HepG2 (cell line): ENCODE results near the gene EPHA10. TPM values are rescaled to one million over a fixed set of nuclear protein-coding genes. Genes with fewer than 3 reads are reported as not detected.

Source experiments
- ATAC-seq: fragments of 200-7000 bp; cut with Tn5 transposase; 3 replicates; pipeline ENCODE4 v1.9.1; 2020; ENCODE audit warnings: mild to moderate bottlenecking, moderate library complexity
- BruUV-seq: library from RNA; stranded (reverse); fragments of 400-500 nt; replicated peaks from 2 replicates; lab custom pipeline; 2021; lab: Mats Ljungman, UMichigan
- CTCF ChIA-PET: fragments of 300-600 bp; formaldehyde crosslinking; extraction: SDS; loops from one replicate; lab custom pipeline; 2021; ENCODE audit warnings: low total read pairs, inconsistent platforms, low intra/inter-chr PET ratio; lab: Yijun Ruan, JAX
- POLR2A ChIA-PET: fragments of 350-600 bp; sonication (Branson Sonifier 250); formaldehyde crosslinking; loops from one replicate; lab custom pipeline; 2020; ENCODE audit warnings: antibody characterized with exemption, inconsistent platforms; lab: Yijun Ruan, JAX
- DNase-seq: peaks from one replicate; pipeline ENCODE4 v3.0.0-alpha.2; 2015; ENCODE audit warnings: low spot score
- FAIRE-seq: peaks from 3 replicates; lab custom pipeline; 2011; peaks lifted over from hg19 to GRCh38; lab: Jason Lieb, UNC
- H2AFZ ChIP-seq: one replicate; pipeline ENCODE4 v1.6.1; 2011; ENCODE audit warnings: low read length, inconsistent platforms
- H3K27ac ChIP-seq: fragments of 300-600 bp; 3 replicates; pipeline ENCODE4 v1.8.0; 2011; ENCODE audit warnings: mixed run types, mild to moderate bottlenecking, mixed read lengths, low read length, inconsistent platforms; ENCODE audit not compliant: insufficient read depth; ENCODE audit errors: extremely low read length
- H3K27me3 ChIP-seq, 2 experiments: fragments of 200-600 bp in 1 of 2; 2 replicates in 1 of 2; 3 replicates in 1 of 2; pipeline versions ENCODE4 v1.6.0 to v1.8.0; 2011; ENCODE audit warnings: low read length in 2 of 2, mild to moderate bottlenecking in 2 of 2, moderate library complexity in 2 of 2, inconsistent platforms in 1 of 2; ENCODE audit not compliant: insufficient read depth in 2 of 2, control insufficient read depth in 1 of 2
- H3K36me3 ChIP-seq, 2 experiments: fragments of 200-600 bp in 1 of 2; replicated peaks in 1 of 2; 2 replicates in 1 of 2; 3 replicates in 1 of 2; pipeline versions ENCODE4 v1.5.1 to v1.8.0; 2011; ENCODE audit warnings: low read length in 2 of 2, inconsistent platforms in 1 of 2; ENCODE audit not compliant: insufficient read depth in 2 of 2, control insufficient read depth in 1 of 2
- H3K4me1 ChIP-seq: 2 replicates; pipeline ENCODE4 v1.5.1; 2012; ENCODE audit warnings: low read length, inconsistent platforms; ENCODE audit not compliant: insufficient read depth
- H3K4me2 ChIP-seq: 2 replicates; pipeline ENCODE4 v1.6.0; 2011; ENCODE audit warnings: low read depth, low read length, inconsistent platforms
- H3K4me3 ChIP-seq, 3 experiments: fragments of 200-600 bp in 1 of 3; sonication (generic), shearing (Covaris generic) in 1 of 3; replicated peaks in 1 of 3; 2 replicates each; pipeline ENCODE4 v1.5.1; 2011 to 2016; ENCODE audit warnings: low read length in 3 of 3, inconsistent platforms in 2 of 3, low read depth in 2 of 3, mild to moderate bottlenecking in 2 of 3, control low read depth in 1 of 3, mixed read lengths in 1 of 3; ENCODE audit not compliant: insufficient read depth in 1 of 3
- H3K79me2 ChIP-seq: one replicate; pipeline ENCODE4 v1.6.1; 2011; ENCODE audit warnings: low read length, inconsistent platforms; ENCODE audit not compliant: insufficient read depth
- H3K9ac ChIP-seq: 2 replicates; pipeline ENCODE4 v1.6.0; 2011; ENCODE audit warnings: mild to moderate bottlenecking, low read depth, low read length, inconsistent platforms; ENCODE audit not compliant: insufficient read depth
- H3K9me3 ChIP-seq: 2 replicates; pipeline ENCODE4 v1.5.1; 2012; ENCODE audit warnings: mild to moderate bottlenecking, low read length
- H4K20me1 ChIP-seq: 2 replicates; pipeline ENCODE4 v1.6.0; 2011; ENCODE audit warnings: inconsistent platforms, mild to moderate bottlenecking, low read length, moderate library complexity; ENCODE audit not compliant: insufficient read depth
- ADNP ChIP-seq: sonication (generic); formaldehyde crosslinking; IDR thresholded peaks from 2 replicates; pipeline ENCODE4 v1.4.0; 2020; ENCODE audit warnings: missing genetic modification reagents
- ATF2 ChIP-seq: sonication (generic); formaldehyde crosslinking; IDR thresholded peaks from 2 replicates; pipeline ENCODE4 v1.4.0; 2020; ENCODE audit warnings: missing genetic modification reagents
- DMAP1 ChIP-seq: IDR thresholded peaks from 2 replicates; pipeline ENCODE4 v1.6.1; 2016
- EZH2 ChIP-seq: conservative IDR thresholded peaks from 2 replicates; pipeline ENCODE4 v1.6.1; 2012; ENCODE audit warnings: mild to moderate bottlenecking, low read depth, low read length, moderate library complexity
- MIER2 ChIP-seq: IDR thresholded peaks from 2 replicates; pipeline ENCODE4 v1.6.1; 2016; ENCODE audit warnings: missing biosample characterization, missing genetic modification reagents
- MYNN ChIP-seq: sonication (generic); formaldehyde crosslinking; IDR thresholded peaks from 2 replicates; pipeline ENCODE4 v1.4.0; 2020; ENCODE audit warnings: mild to moderate bottlenecking, low read depth, missing genetic modification reagents
- NFIC ChIP-seq: IDR thresholded peaks from 2 replicates; pipeline ENCODE4 v1.6.1; 2012; ENCODE audit warnings: mild to moderate bottlenecking, low read length, inconsistent platforms
- POLR2AphosphoS2 ChIP-seq: IDR thresholded peaks from 2 replicates; pipeline ENCODE4 v1.6.1; 2011; ENCODE audit warnings: low read depth, low read length, improper control_type of control experiment
- SP140L ChIP-seq: sonication (generic); formaldehyde crosslinking; IDR thresholded peaks from 2 replicates; pipeline ENCODE4 v1.4.0; 2020; ENCODE audit warnings: missing genetic modification reagents, borderline replicate concordance
- ZMYM4 ChIP-seq: sonication (generic); formaldehyde crosslinking; IDR thresholded peaks from 2 replicates; pipeline ENCODE4 v1.8.1; 2023; ENCODE audit warnings: mild to moderate bottlenecking, missing genetic modification reagents
- ZNF12 ChIP-seq: sonication (generic); formaldehyde crosslinking; IDR thresholded peaks from 2 replicates; pipeline ENCODE4 v1.5.0; 2020; ENCODE audit warnings: missing genetic modification reagents
- ZNF234 ChIP-seq: sonication (generic); formaldehyde crosslinking; conservative IDR thresholded peaks from 2 replicates; pipeline ENCODE4 v1.5.1; 2020; ENCODE audit warnings: mild to moderate bottlenecking, missing genetic modification reagents
- WGBS: methylation state at CpG from one replicate; pipeline ENCODE4 v1.1.6; 2017; ENCODE audit warnings: low lambda C conversion rate; 5-methylcytosine and 5-hydroxymethylcytosine counted together
- in situ Hi-C: cut with HindIII; loops from 2 replicates; pipeline ENCODE4 v1.10.0; 2017; ENCODE audit warnings: low pct_unique_long_range_greater_than_20kb; ENCODE audit not compliant: extremely low pct_ligation_motif_present
- intact Hi-C: fragments of 100-400 bp; cut with micrococcal nuclease; formaldehyde crosslinking; loops from one replicate; pipeline ENCODE4 v1.10.0; 2022; ENCODE audit not compliant: unreplicated experiment
- polyA plus RNA-seq, 8 experiments: library from polyadenylated mRNA; depleted of rRNA in 3 of 8; stranded (reverse) in 7 of 8; unstranded in 1 of 8; fragments of >200 nt; fragmentation: Illumina TruSeq in 4 of 8; extraction: Trizol in 4 of 8; gene quantifications; 2 replicates each; pipeline versions ENCODE4 v1.2.1 to v1.2.3, GENCODE V29; 2011 to 2016; ENCODE audit warnings: low read depth in 4 of 8, missing spikeins in 1 of 8, mixed read lengths in 1 of 8; ENCODE audit not compliant: insufficient read depth in 1 of 8
- total RNA-seq, 5 experiments: library from RNA; depleted of rRNA; stranded (reverse); fragments of >200 nt; fragmentation: Illumina TruSeq; extraction: Trizol; gene quantifications; 2 replicates each; pipeline ENCODE4 v1.2.3, GENCODE V29; 2016; ENCODE audit warnings: low read depth in 1 of 5

Gene EPHA10
- total and polyA plus RNA-seq, 2 of the 13 experiments (the other 11 are each of a cell fraction or from before 2014, with no cell fraction given) = 0.11 to 0.58 TPM

GRCh38 chr1:37725851-37726613 lies 38.9 kb downstream of the EPHA10 start:
- Histone ChIP-seq H3K27ac (no peak overlapping the region), H3K4me3 (no peak overlapping the region), H4K20me1 (no peaks in the 10 kb centered on the region), H3K9ac (no peak overlapping the region), H3K4me1 (peaks cover 39% of the 10 kb centered on the region), H3K79me2 (no peaks in the 10 kb centered on the region), H3K27me3 (peaks cover 0 to 5% of the 10 kb centered on the region in 2 experiments; a peak in 2 of 5 replicates), H3K4me2 (no peak overlapping the region), H3K9me3 (no peaks in the 10 kb centered on the region), H3K36me3 (no peaks in the 10 kb centered on the region), H2AFZ (no peak overlapping the region)
- BruUV-seq = no TSS peak
- ChIA-PET CTCF (no interaction called here), POLR2A (no interaction called here)
- TF ChIP-seq ATF2 (CRISPR knock-in tag) (no peak), ZNF12 (CRISPR knock-in tag) (no peak)
- ATAC-seq = no peak
- in situ Hi-C loops (no loop called here), intact Hi-C loops (loop anchor here (10.0 kb wide), 1 partner anchor 69 kb away; the partner anchor contains the start of gene MANEAL)
- 56% methylated on average over 9 of the region's 14 CpGs for WGBS
- DNase-seq = no peak
- no peak for FAIRE-seq

GRCh38 chr1:37724575-37724974 lies 40.3 kb downstream of the EPHA10 start:
- ChIA-PET POLR2A (interaction anchor here (0.7 kb wide), 1 partner anchor 83 kb away, joined by 3 read pairs; the partner anchor contains the start of gene YRDC), CTCF (no interaction called here)
- BruUV-seq = no TSS peak
- ATAC-seq (no peak), FAIRE-seq (no peak), DNase-seq (no peak)
- intact Hi-C loops (loop anchor here (10.0 kb wide), 1 partner anchor 70 kb away; the partner anchor contains the start of gene MANEAL), in situ Hi-C loops (no loop called here)
- Histone ChIP-seq H2AFZ (no peak overlapping the region), H3K27me3 (peaks cover 1 to 14% of the 10 kb centered on the region in 2 experiments; a peak in 3 of 5 replicates), H4K20me1 (no peaks in the 10 kb centered on the region), H3K4me3 (no peak overlapping the region), H3K4me1 (peaks cover 54% of the 10 kb centered on the region), H3K36me3 (no peaks in the 10 kb centered on the region), H3K79me2 (no peaks in the 10 kb centered on the region), H3K9ac (no peak overlapping the region), H3K9me3 (no peaks in the 10 kb centered on the region), H3K4me2 (no peak overlapping the region), H3K27ac (no peak overlapping the region)
- no peak for TF ChIP-seq ADNP
- no peak for TF ChIP-seq NFIC
- TF ChIP-seq ZMYM4 (CRISPR knock-in tag) = no peak
- no peak for TF ChIP-seq DMAP1 (CRISPR knock-in tag)
- no peak for TF ChIP-seq POLR2AphosphoS2
- no peak for TF ChIP-seq SP140L
- no peak for TF ChIP-seq MYNN (CRISPR knock-in tag)
- TF ChIP-seq ZNF234 (CRISPR knock-in tag) = no peak
- TF ChIP-seq EZH2 = no peak
- TF ChIP-seq MIER2 = no peak
- WGBS = 30% methylated on average over 6 of the region's 6 CpGs
